Transverse colon (tissue), 4 donors: ENCODE measurements around the gene FEN1. TPM values are rescaled to one million over a fixed set of nuclear protein-coding genes. Genes with fewer than 3 reads are reported as not detected.

ENCODE experiments used
- DNase-seq: peaks from one replicate; pipeline ENCODE4 v3.0.0-alpha.2; 2019
- H3K27ac ChIP-seq, 4 donors: fragments of 200-600 bp; sonication (generic); 2 replicates each; pipeline ENCODE4 v1.5.1; 2016 to 2018; ENCODE audit warnings: inconsistent platforms in 4 of 4
- H3K27me3 ChIP-seq: fragments of 200-600 bp; sonication (generic); 2 replicates; pipeline ENCODE4 v1.5.1; 2017; ENCODE audit warnings: inconsistent platforms
- H3K36me3 ChIP-seq, 4 donors: fragments of 200-600 bp; sonication (generic); 2 replicates each; pipeline ENCODE4 v1.5.1; 2017 to 2019; ENCODE audit warnings: inconsistent platforms in 4 of 4
- H3K4me1 ChIP-seq, 4 donors: fragments of 200-600 bp; sonication (generic); 2 replicates each; pipeline ENCODE4 v1.5.1; 2017 to 2020; ENCODE audit warnings: inconsistent platforms in 4 of 4
- H3K4me3 ChIP-seq, 4 donors: fragments of 200-600 bp; sonication (generic); 1 replicate in 1 of 4; 2 replicates in 3 of 4; pipeline versions ENCODE4 v1.5.1 to v1.6.1; 2017 to 2019; ENCODE audit warnings: inconsistent platforms in 4 of 4
- H3K9me3 ChIP-seq, 2 donors: fragments of 200-600 bp; sonication (generic); 2 replicates each; pipeline ENCODE4 v1.5.1; 2017 to 2019; ENCODE audit warnings: inconsistent platforms in 2 of 2
- CTCF ChIP-seq, 5 experiments: fragments of 200-600 bp in 3 of 5; fragments of 450-650 bp in 2 of 5; sonication (generic) in 3 of 5; IDR thresholded peaks; 1 replicate in 2 of 5; 2 replicates in 3 of 5; pipeline ENCODE4 v1.5.1; 2016 to 2017; ENCODE audit warnings: antibody characterized with exemption in 5 of 5, inconsistent platforms in 3 of 5, mild to moderate bottlenecking in 2 of 5, moderate library complexity in 1 of 5
- EP300 ChIP-seq: sonication (generic); formaldehyde crosslinking; IDR thresholded peaks from one replicate; pipeline ENCODE4 v1.6.1; 2017; ENCODE audit warnings: antibody characterized with exemption, low read depth
- POLR2A ChIP-seq: fragments of 450-650 bp; IDR thresholded peaks from one replicate; pipeline ENCODE4 v1.6.1; 2016; ENCODE audit warnings: antibody characterized with exemption, mild to moderate bottlenecking, moderate library complexity
- POLR2AphosphoS5 ChIP-seq, 3 donors: sonication (generic); formaldehyde crosslinking; IDR thresholded peaks; one replicate each; pipeline ENCODE4 v1.6.1; 2016; ENCODE audit warnings: antibody characterized with exemption in 3 of 3
- WGBS, 2 donors: methylation state at CpG; one replicate each; pipeline ENCODE4 v1.1.5; 2018; ENCODE audit warnings: low coverage in 1 of 2; 5-methylcytosine and 5-hydroxymethylcytosine counted together
- in situ Hi-C, 4 donors: fragments of 200-750 bp; cut with MboI; loops; one replicate each; pipeline versions ENCODE4 v1.15.0 to v1.15.1; 2017; ENCODE audit warnings: low sequenced_read_pairs in 3 of 4, low pct_ligation_motif_present in 1 of 4, low pct_unique_long_range_greater_than_20kb in 1 of 4
- intact Hi-C: fragments of 100-400 bp; cut with DNase I; formaldehyde crosslinking; loops from one replicate; pipeline ENCODE4 v1.15.1; 2023; ENCODE audit warnings: low total_unique reads
- total RNA-seq, 4 donors: library from RNA; depleted of rRNA; stranded (reverse); fragments of >200 nt; gene quantifications; one replicate each; pipeline ENCODE4 v1.1.0, GENCODE V29; 2016

Gene FEN1
- total RNA-seq, 4 donors from 2014 or later, result 1.00 to 9.4 (median 4.5) TPM

- TF ChIP-seq EP300 (no peak), POLR2AphosphoS5 (IDR thresholded peaks at IDR 0.05) (no peak), POLR2A (no peak), CTCF (IDR thresholded peaks at IDR 0.05) (no peak)
- DNase-seq, result no peak
- in situ Hi-C loops, result no loop called here
- Histone ChIP-seq H3K36me3 (no peaks in the 10 kb centered on the region), H3K27ac (no peak overlapping the region), H3K4me3 (no peak overlapping the region), H3K27me3 (no peaks in the 10 kb centered on the region), H3K4me1 (no peaks in the 10 kb centered on the region), H3K9me3 (no peaks in the 10 kb centered on the region)
- WGBS, 2 donors, result 68 to 83% methylated on average over 4 to 16 of the region's 16 CpGs
- intact Hi-C loops, result no loop called here
Observed at GRCh38 chr11:61844909-61845565, 52.3 kb downstream of the FEN1 start.

- H3K4me3 ChIP-seq, result no peak overlapping the region
- no peaks in the 10 kb centered on the region for H3K4me1 ChIP-seq
- in situ Hi-C loops (no loop called here), intact Hi-C loops (no loop called here)
- H3K36me3 ChIP-seq, result no peaks in the 10 kb centered on the region
- no peaks in the 10 kb centered on the region for H3K27me3 ChIP-seq
- TF ChIP-seq EP300 (no peak), POLR2A (no peak)
- WGBS, 2 donors, result 83 to 87% methylated on average over 2 to 10 of the region's 10 CpGs
- H3K27ac ChIP-seq, result no peak overlapping the region
- H3K9me3 ChIP-seq, result no peaks in the 10 kb centered on the region
- DNase-seq, result no peak
Observed at GRCh38 chr11:61846362-61847020, 53.8 kb downstream of the FEN1 start.

Other genes with a start within 250 kb of the FEN1 start
- 10 to 100 TPM in 3 of 4 donors, 1 to 10 TPM in 1; 6.8 to 26.2 (median 12.8) TPM for gene SYT7, start 211.8 kb upstream of the FEN1 start, total RNA-seq
- 10 to 100 TPM; 11.9 to 31.4 (median 17.0) TPM for gene DAGLA, start 112.5 kb upstream of the FEN1 start, total RNA-seq
- 10 to 100 TPM in 3 of 4 donors, 1 to 10 TPM in 1; 2.0 to 14.2 (median 10.7) TPM for gene MYRF, start 40.3 kb upstream of the FEN1 start, total RNA-seq
- 10 to 100 TPM in 3 of 4 donors, 1 to 10 TPM in 1; 8.2 to 34.7 (median 23.7) TPM for gene TMEM258, start 312 bp upstream of the FEN1 start, total RNA-seq
- gene FADS1, start 24.1 kb downstream of the FEN1 start, total RNA-seq, result 10 to 100 TPM in 1 of 4 donors, 1 to 10 TPM in 3; 2.2 to 13.8 (median 3.7) TPM
- 10 to 100 TPM in 1 of 4 donors, 1 to 10 TPM in 3; 2.7 to 28.8 (median 3.9) TPM for gene FADS2, start 35.4 kb downstream of the FEN1 start, total RNA-seq
- 10 to 100 TPM; 19.5 to 96.9 (median 31.6) TPM for gene FADS3, start 98.6 kb downstream of the FEN1 start, total RNA-seq
- 1 to 10 TPM; 1.2 to 7.6 (median 5.9) TPM for gene RAB3IL1, start 124.7 kb downstream of the FEN1 start, total RNA-seq
- gene BEST1, start 157.4 kb downstream of the FEN1 start, total RNA-seq, result 1 to 10 TPM in 3 of 4 donors, under 1 TPM in 1; 0.40 to 3.7 (median 2.6) TPM
- 1,000 to 10,000 TPM; 2,288 to 6,007 (median 4,694) TPM for gene FTH1, start 174.7 kb downstream of the FEN1 start, total RNA-seq